Endothelial cell of umbilical vein (primary cell): ENCODE results near the gene CSMD2. TPM values are rescaled to one million over a fixed set of nuclear protein-coding genes. Genes with fewer than 3 reads are reported as not detected.

Experiments
- BruUV-seq: library from RNA; stranded (reverse); fragments of 400-500 nt; replicated peaks from 2 replicates; lab custom pipeline; 2021; lab: Mats Ljungman, UMichigan
- CTCF ChIA-PET: fragments of 300-600, 350-600 bp; sonication (Branson Sonifier 250); formaldehyde crosslinking; loops from one replicate; lab custom pipeline; 2021; ENCODE audit warnings: antibody characterized with exemption, inconsistent platforms; lab: Charles Lee
- POLR2A ChIA-PET: fragments of 300-600, 350-600 bp; sonication (Branson Sonifier 250); formaldehyde crosslinking; loops from one replicate; lab custom pipeline; 2021; ENCODE audit warnings: antibody characterized with exemption, inconsistent platforms; lab: Charles Lee
- DNase-seq: peaks from one replicate; pipeline ENCODE4 v3.0.0-alpha.2; 2011; ENCODE audit warnings: low read depth, low spot score
- FAIRE-seq: peaks from 2 replicates; lab custom pipeline; 2011; peaks lifted over from hg19 to GRCh38; lab: Jason Lieb, UNC
- H2AFZ ChIP-seq: 2 replicates; pipeline ENCODE4 v1.6.0; 2012; ENCODE audit warnings: low read depth, low read length, control low read depth, inconsistent platforms
- H3K27ac ChIP-seq: 2 replicates; pipeline ENCODE4 v1.5.1; 2011; ENCODE audit warnings: low read depth, mild to moderate bottlenecking, control low read depth, low read length, moderate library complexity; ENCODE audit not compliant: insufficient read depth
- H3K27me3 ChIP-seq, 2 experiments: 2 replicates each; pipeline versions ENCODE4 v1.6.0 to v1.6.1; 2011; ENCODE audit warnings: low read length in 2 of 2, mixed read lengths in 1 of 2; ENCODE audit not compliant: control insufficient read depth in 2 of 2, insufficient read depth in 2 of 2
- H3K36me3 ChIP-seq, 2 experiments: 2 replicates in 1 of 2; 3 replicates in 1 of 2; pipeline ENCODE4 v1.5.1; 2011; ENCODE audit warnings: low read length in 2 of 2, mild to moderate bottlenecking in 1 of 2, moderate library complexity in 1 of 2; ENCODE audit not compliant: control insufficient read depth in 2 of 2, insufficient read depth in 2 of 2; ENCODE audit errors: extremely low read depth in 1 of 2
- H3K4me1 ChIP-seq: 3 replicates; pipeline ENCODE4 v1.5.1; 2011; ENCODE audit warnings: mild to moderate bottlenecking, low read length; ENCODE audit not compliant: control insufficient read depth, insufficient read depth; ENCODE audit errors: extremely low read depth
- H3K4me2 ChIP-seq: 2 replicates; pipeline ENCODE4 v1.6.1; 2011; ENCODE audit warnings: low read length, control low read depth, mixed read lengths; ENCODE audit not compliant: insufficient read depth
- H3K4me3 ChIP-seq, 3 experiments: fragments of 200-600 bp in 1 of 3; sonication (generic), shearing (Covaris generic) in 1 of 3; replicated peaks in 1 of 3; 2 replicates each; pipeline ENCODE4 v1.5.1; 2011 to 2016; ENCODE audit warnings: control low read depth in 3 of 3, low read length in 3 of 3, mild to moderate bottlenecking in 2 of 3, inconsistent platforms in 1 of 3, low read depth in 1 of 3, moderate library complexity in 1 of 3; ENCODE audit not compliant: insufficient read depth in 1 of 3
- H3K79me2 ChIP-seq: 2 replicates; pipeline ENCODE4 v1.6.0; 2012; ENCODE audit warnings: low read length, inconsistent platforms; ENCODE audit not compliant: control insufficient read depth, insufficient read depth
- H3K9ac ChIP-seq: replicated peaks from 2 replicates; pipeline ENCODE3; 2011; ENCODE audit warnings: low read length, control low read depth; ENCODE audit not compliant: insufficient read depth; ENCODE audit errors: extremely low read depth
- H3K9me1 ChIP-seq: replicated peaks from 3 replicates; pipeline ENCODE4 v1.6.0; 2011; ENCODE audit warnings: mild to moderate bottlenecking, low read length; ENCODE audit not compliant: control insufficient read depth, insufficient read depth; ENCODE audit errors: extremely low read depth
- H3K9me3 ChIP-seq: replicated peaks from 2 replicates; pipeline ENCODE4 v1.5.1; 2012; ENCODE audit warnings: low read length, inconsistent platforms; ENCODE audit not compliant: control insufficient read depth, insufficient read depth
- H4K20me1 ChIP-seq: replicated peaks from 2 replicates; pipeline ENCODE3; 2011; ENCODE audit warnings: mild to moderate bottlenecking, low read length; ENCODE audit not compliant: control insufficient read depth, insufficient read depth; ENCODE audit errors: extremely low read depth
- EZH2 ChIP-seq: IDR thresholded peaks from 2 replicates; pipeline ENCODE4 v1.6.1; 2012; ENCODE audit warnings: borderline replicate concordance, low read depth, mild to moderate bottlenecking, moderate library complexity, low read length, inconsistent platforms; ENCODE audit not compliant: severe bottlenecking
- FOS ChIP-seq: IDR thresholded peaks from 2 replicates; pipeline ENCODE4 v1.6.1; 2011; ENCODE audit warnings: mild to moderate bottlenecking, low read length, moderate library complexity, borderline replicate concordance; ENCODE audit not compliant: insufficient read depth
- GATA2 ChIP-seq: IDR thresholded peaks from 2 replicates; pipeline ENCODE4 v1.7.0; 2011; ENCODE audit warnings: low read depth, mild to moderate bottlenecking, moderate library complexity, mixed read lengths, low read length; ENCODE audit not compliant: insufficient read length, insufficient read depth
- JUN ChIP-seq: IDR thresholded peaks from 2 replicates; pipeline ENCODE4 v1.6.1; 2011; ENCODE audit warnings: borderline replicate concordance, low read depth; ENCODE audit not compliant: insufficient read length, insufficient read depth
- MYC ChIP-seq: IDR thresholded peaks from one replicate; pipeline ENCODE4 v1.6.1; 2011; ENCODE audit warnings: mild to moderate bottlenecking, low read depth, low read length
- POLR2A ChIP-seq: IDR thresholded peaks from 2 replicates; pipeline ENCODE4 v1.6.1; 2012; ENCODE audit warnings: low read depth, mild to moderate bottlenecking, control low read depth, low read length
- POLR2AphosphoS5 ChIP-seq: IDR thresholded peaks from 2 replicates; pipeline ENCODE4 v1.6.1; 2012; ENCODE audit warnings: low read depth, mild to moderate bottlenecking, control low read depth, low read length, moderate library complexity; ENCODE audit not compliant: insufficient read depth
- dilution Hi-C: fragments of 300-500 bp; cut with MboI; formaldehyde crosslinking; loops from one replicate; pipeline ENCODE4 v1.15.0; 2019; ENCODE audit warnings: low sequenced_read_pairs; ENCODE audit not compliant: extremely low pct_ligation_motif_present
- intact Hi-C: fragments of 100-400 bp; cut with micrococcal nuclease; formaldehyde crosslinking; loops from one replicate; pipeline ENCODE4 v1.10.0; 2022
- polyA plus RNA-seq, 4 experiments: library from polyadenylated mRNA; depleted of rRNA in 3 of 4; stranded (reverse) in 3 of 4; unstranded in 1 of 4; fragments of >200 nt; gene quantifications; 2 replicates each; pipeline versions ENCODE4 v1.2.1 to v1.2.3, GENCODE V29; 2011 to 2012; ENCODE audit warnings: missing spikeins in 1 of 4
- total RNA-seq: library from RNA; stranded (reverse); gene quantifications from 2 replicates; pipeline ENCODE4 v1.2.3, GENCODE V29; 2021
- TF ChIP-seq, protein P1 (sequence below), 2 donors: IDR thresholded peaks; 1 replicate in 1 of 2; 2 replicates in 1 of 2; pipeline ENCODE4 v1.5.1; 2011; ENCODE audit warnings: low read length in 2 of 2, mild to moderate bottlenecking in 2 of 2, moderate library complexity in 2 of 2, control low read depth in 1 of 2, inconsistent platforms in 1 of 2, low read depth in 1 of 2; ENCODE audit not compliant: insufficient read depth in 1 of 2; ENCODE audit errors: extremely low read depth in 1 of 2
- TF ChIP-seq, protein P2 (sequence below): IDR thresholded peaks from 2 replicates; pipeline ENCODE4 v1.6.1; 2011; ENCODE audit not compliant: insufficient read depth, insufficient read length

The CSMD2 gene
- total and polyA plus RNA-seq, 2 donors (not counting 3 experiments of a cell fraction or from before 2014, with no cell fraction given): under 0.01 TPM; not detected in 1

DNA sequence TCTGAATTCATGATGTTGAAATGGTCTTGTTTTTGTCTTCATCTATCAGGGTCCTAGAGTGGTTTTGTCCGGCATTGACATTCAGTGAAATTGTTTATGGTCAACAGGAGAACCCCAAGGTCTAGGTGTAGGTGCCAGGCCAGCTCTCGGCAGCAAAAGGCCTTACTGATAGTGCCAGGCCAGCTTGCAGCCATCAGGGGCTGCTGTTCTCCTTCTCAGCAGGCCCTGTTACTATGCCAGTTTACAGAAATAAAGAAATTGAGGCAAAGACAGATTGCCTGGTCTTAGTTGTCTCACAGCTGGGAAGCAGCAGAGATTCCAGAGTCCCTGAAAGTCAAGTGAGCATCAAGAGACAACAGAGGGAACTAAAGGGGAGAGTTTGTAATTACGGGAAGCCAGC, 289.2 kb downstream of the CSMD2 start:
- H3K4me1 ChIP-seq: no peaks in the 10 kb centered on the region
- ChIA-PET POLR2A (no interaction called here), CTCF (no interaction called here)
- no peak overlapping the region for H3K9ac ChIP-seq
- H3K9me3 ChIP-seq: peaks cover 5% of the 10 kb centered on the region
- H2AFZ ChIP-seq: no peak overlapping the region
- no peak overlapping the region for H3K4me2 ChIP-seq
- dilution Hi-C loops (no loop called here), intact Hi-C loops (no loop called here)
- no peak overlapping the region for H3K27ac ChIP-seq
- BruUV-seq: no TSS peak
- no peaks in the 10 kb centered on the region for H3K27me3 ChIP-seq
- H3K9me1 ChIP-seq: no peaks in the 10 kb centered on the region
- no peaks in the 10 kb centered on the region for H3K36me3 ChIP-seq
- no peaks in the 10 kb centered on the region for H3K79me2 ChIP-seq
- no peak for DNase-seq
- no peak for FAIRE-seq
- H4K20me1 ChIP-seq: no peaks in the 10 kb centered on the region
- H3K4me3 ChIP-seq: no peak overlapping the region
- no peak for TF ChIP-seq POLR2AphosphoS5
- TF ChIP-seq JUN: no peak
- no peak for TF ChIP-seq GATA2
- no peak for TF ChIP-seq EZH2

DNA sequence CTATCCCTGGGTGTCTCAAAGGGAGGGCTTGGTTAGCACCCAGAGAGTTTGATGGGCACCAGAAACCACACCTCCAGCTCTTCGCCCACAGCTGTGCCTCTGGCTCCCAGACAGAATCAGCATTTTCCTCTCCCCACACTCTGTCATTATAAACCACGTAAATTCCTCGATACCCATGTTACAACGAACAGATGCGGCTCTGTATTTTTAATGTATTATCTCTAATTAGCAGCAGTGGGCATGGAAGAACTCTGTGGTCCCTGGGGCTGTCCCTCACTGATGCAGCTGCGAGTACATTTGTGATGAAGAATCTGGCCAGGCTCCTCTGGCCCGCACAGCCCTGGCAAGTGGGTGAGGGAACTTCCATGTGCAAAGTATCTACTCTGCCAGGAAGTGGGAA, 290.4 kb downstream of the CSMD2 start:
- dilution Hi-C loops: no loop called here
- TF ChIP-seq, protein P1, sequence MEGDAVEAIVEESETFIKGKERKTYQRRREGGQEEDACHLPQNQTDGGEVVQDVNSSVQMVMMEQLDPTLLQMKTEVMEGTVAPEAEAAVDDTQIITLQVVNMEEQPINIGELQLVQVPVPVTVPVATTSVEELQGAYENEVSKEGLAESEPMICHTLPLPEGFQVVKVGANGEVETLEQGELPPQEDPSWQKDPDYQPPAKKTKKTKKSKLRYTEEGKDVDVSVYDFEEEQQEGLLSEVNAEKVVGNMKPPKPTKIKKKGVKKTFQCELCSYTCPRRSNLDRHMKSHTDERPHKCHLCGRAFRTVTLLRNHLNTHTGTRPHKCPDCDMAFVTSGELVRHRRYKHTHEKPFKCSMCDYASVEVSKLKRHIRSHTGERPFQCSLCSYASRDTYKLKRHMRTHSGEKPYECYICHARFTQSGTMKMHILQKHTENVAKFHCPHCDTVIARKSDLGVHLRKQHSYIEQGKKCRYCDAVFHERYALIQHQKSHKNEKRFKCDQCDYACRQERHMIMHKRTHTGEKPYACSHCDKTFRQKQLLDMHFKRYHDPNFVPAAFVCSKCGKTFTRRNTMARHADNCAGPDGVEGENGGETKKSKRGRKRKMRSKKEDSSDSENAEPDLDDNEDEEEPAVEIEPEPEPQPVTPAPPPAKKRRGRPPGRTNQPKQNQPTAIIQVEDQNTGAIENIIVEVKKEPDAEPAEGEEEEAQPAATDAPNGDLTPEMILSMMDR (IDR thresholded peaks at IDR 0.05; ENCODE audit: extremely low read depth in 1 of 2, insufficient read depth in 1 of 2, low read depth in 1 of 2, low read length in 2 of 2): no peak
- TF ChIP-seq EZH2: no peak
- TF ChIP-seq, protein P2, sequence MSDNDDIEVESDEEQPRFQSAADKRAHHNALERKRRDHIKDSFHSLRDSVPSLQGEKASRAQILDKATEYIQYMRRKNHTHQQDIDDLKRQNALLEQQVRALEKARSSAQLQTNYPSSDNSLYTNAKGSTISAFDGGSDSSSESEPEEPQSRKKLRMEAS: no peak
- no peak for TF ChIP-seq JUN
- TF ChIP-seq FOS: no peak
- TF ChIP-seq GATA2: no peak
- TF ChIP-seq POLR2AphosphoS5: no peak
- no peak for TF ChIP-seq POLR2A
- no peak for TF ChIP-seq MYC
- DNase-seq (no peak), FAIRE-seq (no peak)
- Histone ChIP-seq H3K9me1 (no peaks in the 10 kb centered on the region), H3K79me2 (no peaks in the 10 kb centered on the region), H3K27me3 (no peaks in the 10 kb centered on the region), H3K4me3 (no peak overlapping the region), H3K9me3 (peaks cover 5% of the 10 kb centered on the region), H3K36me3 (no peaks in the 10 kb centered on the region), H3K4me1 (no peaks in the 10 kb centered on the region), H3K9ac (no peak overlapping the region), H2AFZ (no peak overlapping the region), H4K20me1 (no peaks in the 10 kb centered on the region), H3K27ac (no peak overlapping the region), H3K4me2 (no peak overlapping the region)
- CTCF ChIA-PET: no interaction called here
- no TSS peak for BruUV-seq
- POLR2A ChIA-PET: no interaction called here
- intact Hi-C loops: no loop called here
